HEK293 (cell line): ENCODE data around the gene PRR13.

ENCODE experiments used
- CTCF ChIA-PET: fragments of 350-600 bp; formaldehyde crosslinking; extraction: SDS; loops from one replicate; lab custom pipeline; 2021; ENCODE audit warnings: antibody characterized with exemption; lab: Yijun Ruan, JAX
- POLR2A ChIA-PET: fragments of 300-600 bp; formaldehyde crosslinking; extraction: SDS; loops from one replicate; lab custom pipeline; 2020; ENCODE audit warnings: antibody characterized with exemption, inconsistent platforms; lab: Yijun Ruan, JAX
- H3K27ac ChIP-seq: fragments of 200-500 bp; sonication (Bioruptor generic); 2 replicates; pipeline ENCODE4 v1.5.1; 2014; ENCODE audit warnings: low read depth, low read length, control low read depth, inconsistent platforms; ENCODE audit errors: extremely low read depth
- H3K36me3 ChIP-seq, 2 experiments: fragments of 200-500 bp in 1 of 2; sonication (Bioruptor generic) in 1 of 2; 1 replicate in 1 of 2; 2 replicates in 1 of 2; pipeline ENCODE4 v1.5.1; 2014 to 2017; ENCODE audit warnings: inconsistent platforms in 2 of 2, low read length in 2 of 2; ENCODE audit not compliant: control insufficient read depth in 2 of 2, insufficient read depth in 1 of 2
- H3K4me1 ChIP-seq: fragments of 200-500 bp; sonication (Bioruptor generic); 2 replicates; pipeline ENCODE4 v1.5.1; 2014; ENCODE audit warnings: mild to moderate bottlenecking, low read length, inconsistent platforms; ENCODE audit not compliant: control insufficient read depth, insufficient read depth
- H3K4me3 ChIP-seq: 2 replicates; pipeline ENCODE4 v1.5.1; 2011; ENCODE audit warnings: low read depth, mild to moderate bottlenecking, control low read depth, low read length, moderate library complexity
- H3K9me3 ChIP-seq: fragments of 200-500 bp; sonication (Bioruptor generic); 2 replicates; pipeline ENCODE4 v1.5.1; 2014; ENCODE audit warnings: low read depth, low read length, inconsistent platforms; ENCODE audit not compliant: control insufficient read depth, insufficient read depth
- SP7 ChIP-seq: fragments of 450-650 bp; formaldehyde crosslinking; IDR thresholded peaks from 2 replicates; pipeline ENCODE4 v1.5.1; 2016; ENCODE audit warnings: missing biosample characterization, missing genetic modification characterization
- YY1 ChIP-seq: fragments of 450-650 bp; formaldehyde crosslinking; IDR thresholded peaks from 2 replicates; pipeline ENCODE4 v1.5.1; 2018; ENCODE audit warnings: missing biosample characterization, missing genetic modification characterization
- ZBTB48 ChIP-seq: fragments of 450-650 bp; formaldehyde crosslinking; IDR thresholded peaks from 2 replicates; pipeline ENCODE4 v1.5.1; 2016; ENCODE audit warnings: missing biosample characterization, missing genetic modification characterization
- ZNF140 ChIP-seq: fragments of 450-650 bp; formaldehyde crosslinking; IDR thresholded peaks from 2 replicates; pipeline ENCODE4 v1.5.1; 2016; ENCODE audit warnings: missing biosample characterization, missing genetic modification characterization
- ZNF341 ChIP-seq: fragments of 450-650 bp; formaldehyde crosslinking; IDR thresholded peaks from 2 replicates; pipeline ENCODE4; 2016; ENCODE audit warnings: low read depth, missing biosample characterization, missing genetic modification characterization
- ZNF354C ChIP-seq: fragments of 450-650 bp; formaldehyde crosslinking; IDR thresholded peaks from 2 replicates; pipeline ENCODE4 v1.5.1; 2016; ENCODE audit warnings: missing biosample characterization, missing genetic modification characterization, low read depth, borderline replicate concordance
- ZNF366 ChIP-seq: fragments of 450-650 bp; formaldehyde crosslinking; conservative IDR thresholded peaks from 2 replicates; pipeline ENCODE4 v1.5.1; 2016; ENCODE audit warnings: missing biosample characterization, missing genetic modification characterization
- ZNF501 ChIP-seq: fragments of 450-650 bp; formaldehyde crosslinking; IDR thresholded peaks from 2 replicates; pipeline ENCODE4 v1.5.1; 2016; ENCODE audit warnings: missing biosample characterization, missing genetic modification characterization
- ZNF549 ChIP-seq: fragments of 450-650 bp; IDR thresholded peaks from 2 replicates; pipeline ENCODE4 v1.5.1; 2018; ENCODE audit warnings: missing biosample characterization, missing genetic modification characterization, mild to moderate bottlenecking, inconsistent platforms, moderate library complexity
- ZNF600 ChIP-seq: fragments of 450-650 bp; formaldehyde crosslinking; IDR thresholded peaks from 2 replicates; pipeline ENCODE4 v1.5.1; 2016; ENCODE audit warnings: missing biosample characterization, missing genetic modification characterization
- ZNF660 ChIP-seq: fragments of 450-650 bp; IDR thresholded peaks from 2 replicates; pipeline ENCODE4 v1.5.1; 2018; ENCODE audit warnings: missing biosample characterization, mild to moderate bottlenecking, missing genetic modification characterization
- ZNF677 ChIP-seq: fragments of 450-650 bp; IDR thresholded peaks from 2 replicates; pipeline ENCODE4 v1.5.0; 2018; ENCODE audit warnings: missing biosample characterization, mild to moderate bottlenecking, missing genetic modification characterization, moderate library complexity
- ZNF76 ChIP-seq: fragments of 450-650 bp; formaldehyde crosslinking; IDR thresholded peaks from 2 replicates; pipeline ENCODE4; 2016; ENCODE audit warnings: low read depth, missing biosample characterization, missing genetic modification characterization, borderline replicate concordance
- ZSCAN30 ChIP-seq: fragments of 450-650 bp; IDR thresholded peaks from 2 replicates; pipeline ENCODE4 v1.5.1; 2018; ENCODE audit warnings: missing biosample characterization, mild to moderate bottlenecking, missing genetic modification characterization, moderate library complexity
- TF ChIP-seq, protein P1 (sequence below): fragments of 450-650 bp; formaldehyde crosslinking; IDR thresholded peaks from 2 replicates; pipeline ENCODE4 v1.5.1; 2016; ENCODE audit warnings: missing biosample characterization, missing genetic modification characterization
- TF ChIP-seq, protein P2 (sequence below): fragments of 450-650 bp; formaldehyde crosslinking; IDR thresholded peaks from 2 replicates; pipeline ENCODE4 v1.5.1; 2017; ENCODE audit warnings: missing biosample characterization, missing genetic modification characterization
- TF ChIP-seq, protein P3 (sequence below): fragments of 450-650 bp; formaldehyde crosslinking; conservative IDR thresholded peaks from 2 replicates; pipeline ENCODE4 v1.5.1; 2016; ENCODE audit warnings: low read depth, missing biosample characterization, missing genetic modification characterization
- TF ChIP-seq, protein P4 (sequence below): sonication (generic); formaldehyde crosslinking; IDR thresholded peaks from 2 replicates; pipeline ENCODE4 v1.8.1; 2022; ENCODE audit warnings: mild to moderate bottlenecking, moderate library complexity, missing genetic modification reagents
- TF ChIP-seq, protein P5 (sequence below): fragments of 450-650 bp; formaldehyde crosslinking; conservative IDR thresholded peaks from 2 replicates; pipeline ENCODE4 v1.5.1; 2016; ENCODE audit warnings: low read depth, missing biosample characterization, missing genetic modification characterization
- TF ChIP-seq, protein P6 (sequence below): fragments of 450-650 bp; formaldehyde crosslinking; IDR thresholded peaks from 2 replicates; pipeline ENCODE4 v1.5.1; 2017; ENCODE audit warnings: missing biosample characterization, missing genetic modification characterization

PRR13 gene, protein sequence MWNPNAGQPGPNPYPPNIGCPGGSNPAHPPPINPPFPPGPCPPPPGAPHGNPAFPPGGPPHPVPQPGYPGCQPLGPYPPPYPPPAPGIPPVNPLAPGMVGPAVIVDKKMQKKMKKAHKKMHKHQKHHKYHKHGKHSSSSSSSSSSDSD

DNA sequence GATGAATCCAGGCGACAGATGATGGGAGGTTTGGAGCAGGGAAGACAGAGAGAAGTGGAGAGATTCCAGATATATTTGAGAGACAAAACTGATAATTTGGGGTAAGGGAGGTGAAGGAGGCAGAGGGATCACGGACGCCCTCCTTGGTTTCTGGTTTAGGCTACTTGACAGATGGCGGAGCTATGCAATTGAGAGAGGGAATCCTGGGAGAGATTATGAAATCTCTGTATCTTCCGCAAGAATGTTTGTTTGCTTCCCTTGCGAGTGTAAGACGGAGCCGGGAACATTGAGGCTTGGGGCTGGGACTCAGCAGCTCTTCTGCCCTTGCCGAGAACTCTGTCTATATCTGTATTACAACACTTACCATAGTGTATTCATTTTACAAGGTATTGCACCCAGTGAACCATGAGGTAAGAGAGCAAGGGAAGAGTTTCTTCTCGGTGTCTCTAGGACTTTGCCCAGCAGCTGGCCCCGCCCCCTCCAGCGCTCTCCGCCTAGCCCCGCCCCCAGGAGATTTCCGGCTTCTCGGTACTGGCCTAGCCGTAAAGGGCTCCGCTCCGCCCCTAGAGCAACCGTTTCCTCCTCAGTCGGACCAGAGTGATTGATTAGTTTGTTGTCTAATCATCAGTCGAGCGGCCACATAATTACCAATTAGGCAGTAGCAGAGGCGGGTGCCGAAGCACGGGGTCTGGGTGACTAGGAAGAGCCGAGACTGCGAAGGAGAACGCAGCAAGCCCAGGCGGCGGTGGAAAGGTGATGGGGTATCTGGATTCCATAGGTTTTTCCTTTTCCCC, at the start of gene PRR13:
TSS of gene PRR13 (plus strand) at position 695 of the 794 bp plus-strand sequence. CDS start 981 bp downstream, outside the sequence.
- CTCF ChIA-PET, result interaction anchor here (0.8 to 2.5 kb wide), 4 partner anchors 8 to 120 kb away, joined by 3 to 18 read pairs (median 4); partner anchors contain the start of gene AAAS
- Histone ChIP-seq H3K4me3 (peak within 1 kb of the TSS; percentile 61), H3K27ac (peak within 1 kb of the TSS; percentile 79), H3K36me3 (peaks cover 22 to 24% of the 10 kb centered on the region in 2 experiments; a peak in 2 of 3 replicates), H3K4me1 (0 out of 2 replicates have a peak, but pooled peaks cover 2% of the 10 kb centered on the region), H3K9me3 (no peaks in the 10 kb centered on the region)
- POLR2A ChIA-PET, result interaction anchor here (0.6 to 1.6 kb wide), 19 partner anchors 9 to 146 kb away, joined by 3 to 15 read pairs (median 4); partner anchors contain the start of genes AAAS, PFDN5, SP1 and TARBP2
- TF ChIP-seq ZNF76 (tag by site-specific recombination), result peak; percentile 84
- TF ChIP-seq, protein P1, sequence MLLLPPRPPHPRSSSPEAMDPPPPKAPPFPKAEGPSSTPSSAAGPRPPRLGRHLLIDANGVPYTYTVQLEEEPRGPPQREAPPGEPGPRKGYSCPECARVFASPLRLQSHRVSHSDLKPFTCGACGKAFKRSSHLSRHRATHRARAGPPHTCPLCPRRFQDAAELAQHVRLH (tag by site-specific recombination), result 0 out of 2 replicates have a peak, but pooled peaks have one; percentile 25
- peak; percentile 70 for TF ChIP-seq ZNF341 (tag by site-specific recombination)
- TF ChIP-seq YY1, result peak; percentile 93; the same call in 1 of the 2 replicates
- TF ChIP-seq ZNF600 (tag by site-specific recombination), result 0 out of 2 replicates have a peak, but pooled peaks have one; percentile 38
- TF ChIP-seq ZNF501, result peak; percentile 54; the same call in 1 of the 2 replicates
- peak; percentile 55; the same call in 1 of the 2 replicates for TF ChIP-seq ZBTB48 (tag by site-specific recombination)
- TF ChIP-seq, protein P2, sequence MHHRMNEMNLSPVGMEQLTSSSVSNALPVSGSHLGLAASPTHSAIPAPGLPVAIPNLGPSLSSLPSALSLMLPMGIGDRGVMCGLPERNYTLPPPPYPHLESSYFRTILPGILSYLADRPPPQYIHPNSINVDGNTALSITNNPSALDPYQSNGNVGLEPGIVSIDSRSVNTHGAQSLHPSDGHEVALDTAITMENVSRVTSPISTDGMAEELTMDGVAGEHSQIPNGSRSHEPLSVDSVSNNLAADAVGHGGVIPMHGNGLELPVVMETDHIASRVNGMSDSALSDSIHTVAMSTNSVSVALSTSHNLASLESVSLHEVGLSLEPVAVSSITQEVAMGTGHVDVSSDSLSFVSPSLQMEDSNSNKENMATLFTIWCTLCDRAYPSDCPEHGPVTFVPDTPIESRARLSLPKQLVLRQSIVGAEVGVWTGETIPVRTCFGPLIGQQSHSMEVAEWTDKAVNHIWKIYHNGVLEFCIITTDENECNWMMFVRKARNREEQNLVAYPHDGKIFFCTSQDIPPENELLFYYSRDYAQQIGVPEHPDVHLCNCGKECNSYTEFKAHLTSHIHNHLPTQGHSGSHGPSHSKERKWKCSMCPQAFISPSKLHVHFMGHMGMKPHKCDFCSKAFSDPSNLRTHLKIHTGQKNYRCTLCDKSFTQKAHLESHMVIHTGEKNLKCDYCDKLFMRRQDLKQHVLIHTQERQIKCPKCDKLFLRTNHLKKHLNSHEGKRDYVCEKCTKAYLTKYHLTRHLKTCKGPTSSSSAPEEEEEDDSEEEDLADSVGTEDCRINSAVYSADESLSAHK (tag by site-specific recombination), result peak; percentile 59; the same call in 1 of the 2 replicates
- TF ChIP-seq, protein P3, sequence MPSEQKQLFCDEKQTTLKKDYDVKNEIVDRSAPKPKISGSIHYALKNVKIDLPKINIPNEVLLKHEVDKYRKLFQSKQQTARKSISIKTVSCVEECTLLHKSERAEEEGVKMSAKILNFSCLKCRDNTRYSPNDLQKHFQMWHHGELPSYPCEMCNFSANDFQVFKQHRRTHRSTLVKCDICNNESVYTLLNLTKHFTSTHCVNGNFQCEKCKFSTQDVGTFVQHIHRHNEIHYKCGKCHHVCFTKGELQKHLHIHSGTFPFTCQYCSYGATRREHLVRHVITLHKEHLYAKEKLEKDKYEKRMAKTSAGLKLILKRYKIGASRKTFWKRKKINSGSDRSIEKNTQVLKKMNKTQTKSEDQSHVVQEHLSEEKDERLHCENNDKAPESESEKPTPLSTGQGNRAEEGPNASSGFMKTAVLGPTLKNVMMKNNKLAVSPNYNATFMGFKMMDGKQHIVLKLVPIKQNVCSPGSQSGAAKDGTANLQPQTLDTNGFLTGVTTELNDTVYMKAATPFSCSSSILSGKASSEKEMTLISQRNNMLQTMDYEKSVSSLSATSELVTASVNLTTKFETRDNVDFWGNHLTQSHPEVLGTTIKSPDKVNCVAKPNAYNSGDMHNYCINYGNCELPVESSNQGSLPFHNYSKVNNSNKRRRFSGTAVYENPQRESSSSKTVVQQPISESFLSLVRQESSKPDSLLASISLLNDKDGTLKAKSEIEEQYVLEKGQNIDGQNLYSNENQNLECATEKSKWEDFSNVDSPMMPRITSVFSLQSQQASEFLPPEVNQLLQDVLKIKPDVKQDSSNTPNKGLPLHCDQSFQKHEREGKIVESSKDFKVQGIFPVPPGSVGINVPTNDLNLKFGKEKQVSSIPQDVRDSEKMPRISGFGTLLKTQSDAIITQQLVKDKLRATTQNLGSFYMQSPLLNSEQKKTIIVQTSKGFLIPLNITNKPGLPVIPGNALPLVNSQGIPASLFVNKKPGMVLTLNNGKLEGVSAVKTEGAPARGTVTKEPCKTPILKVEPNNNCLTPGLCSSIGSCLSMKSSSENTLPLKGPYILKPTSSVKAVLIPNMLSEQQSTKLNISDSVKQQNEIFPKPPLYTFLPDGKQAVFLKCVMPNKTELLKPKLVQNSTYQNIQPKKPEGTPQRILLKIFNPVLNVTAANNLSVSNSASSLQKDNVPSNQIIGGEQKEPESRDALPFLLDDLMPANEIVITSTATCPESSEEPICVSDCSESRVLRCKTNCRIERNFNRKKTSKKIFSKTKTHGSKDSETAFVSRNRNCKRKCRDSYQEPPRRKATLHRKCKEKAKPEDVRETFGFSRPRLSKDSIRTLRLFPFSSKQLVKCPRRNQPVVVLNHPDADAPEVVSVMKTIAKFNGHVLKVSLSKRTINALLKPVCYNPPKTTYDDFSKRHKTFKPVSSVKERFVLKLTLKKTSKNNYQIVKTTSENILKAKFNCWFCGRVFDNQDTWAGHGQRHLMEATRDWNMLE, result 0 out of 2 replicates have a peak, but pooled peaks have one; percentile 48
- TF ChIP-seq, protein P4, sequence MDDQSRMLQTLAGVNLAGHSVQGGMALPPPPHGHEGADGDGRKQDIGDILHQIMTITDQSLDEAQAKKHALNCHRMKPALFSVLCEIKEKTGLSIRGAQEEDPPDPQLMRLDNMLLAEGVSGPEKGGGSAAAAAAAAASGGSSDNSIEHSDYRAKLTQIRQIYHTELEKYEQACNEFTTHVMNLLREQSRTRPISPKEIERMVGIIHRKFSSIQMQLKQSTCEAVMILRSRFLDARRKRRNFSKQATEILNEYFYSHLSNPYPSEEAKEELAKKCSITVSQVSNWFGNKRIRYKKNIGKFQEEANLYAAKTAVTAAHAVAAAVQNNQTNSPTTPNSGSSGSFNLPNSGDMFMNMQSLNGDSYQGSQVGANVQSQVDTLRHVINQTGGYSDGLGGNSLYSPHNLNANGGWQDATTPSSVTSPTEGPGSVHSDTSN, result 0 out of 2 replicates have a peak, but pooled peaks have one; percentile 54
- TF ChIP-seq ZNF140 (tag by site-specific recombination), result no peak
- no peak for TF ChIP-seq ZNF549 (tag by site-specific recombination)
- 0 out of 2 replicates have a peak, but pooled peaks have one; percentile 35 for TF ChIP-seq ZNF677 (tag by site-specific recombination)
- TF ChIP-seq ZNF660 (tag by site-specific recombination), result peak; percentile 78
- 0 out of 2 replicates have a peak, but pooled peaks have one; percentile 60 for TF ChIP-seq ZSCAN30 (tag by site-specific recombination)
- TF ChIP-seq SP7 (tag by site-specific recombination), result peak; percentile 50; the same call in 1 of the 2 replicates
- TF ChIP-seq ZNF354C (tag by site-specific recombination), result no peak
- TF ChIP-seq, protein P5, sequence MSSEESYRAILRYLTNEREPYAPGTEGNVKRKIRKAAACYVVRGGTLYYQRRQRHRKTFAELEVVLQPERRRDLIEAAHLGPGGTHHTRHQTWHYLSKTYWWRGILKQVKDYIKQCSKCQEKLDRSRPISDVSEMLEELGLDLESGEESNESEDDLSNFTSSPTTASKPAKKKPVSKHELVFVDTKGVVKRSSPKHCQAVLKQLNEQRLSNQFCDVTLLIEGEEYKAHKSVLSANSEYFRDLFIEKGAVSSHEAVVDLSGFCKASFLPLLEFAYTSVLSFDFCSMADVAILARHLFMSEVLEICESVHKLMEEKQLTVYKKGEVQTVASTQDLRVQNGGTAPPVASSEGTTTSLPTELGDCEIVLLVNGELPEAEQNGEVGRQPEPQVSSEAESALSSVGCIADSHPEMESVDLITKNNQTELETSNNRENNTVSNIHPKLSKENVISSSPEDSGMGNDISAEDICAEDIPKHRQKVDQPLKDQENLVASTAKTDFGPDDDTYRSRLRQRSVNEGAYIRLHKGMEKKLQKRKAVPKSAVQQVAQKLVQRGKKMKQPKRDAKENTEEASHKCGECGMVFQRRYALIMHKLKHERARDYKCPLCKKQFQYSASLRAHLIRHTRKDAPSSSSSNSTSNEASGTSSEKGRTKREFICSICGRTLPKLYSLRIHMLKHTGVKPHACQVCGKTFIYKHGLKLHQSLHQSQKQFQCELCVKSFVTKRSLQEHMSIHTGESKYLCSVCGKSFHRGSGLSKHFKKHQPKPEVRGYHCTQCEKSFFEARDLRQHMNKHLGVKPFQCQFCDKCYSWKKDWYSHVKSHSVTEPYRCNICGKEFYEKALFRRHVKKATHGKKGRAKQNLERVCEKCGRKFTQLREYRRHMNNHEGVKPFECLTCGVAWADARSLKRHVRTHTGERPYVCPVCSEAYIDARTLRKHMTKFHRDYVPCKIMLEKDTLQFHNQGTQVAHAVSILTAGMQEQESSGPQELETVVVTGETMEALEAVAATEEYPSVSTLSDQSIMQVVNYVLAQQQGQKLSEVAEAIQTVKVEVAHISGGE (tag by site-specific recombination), result no peak
- TF ChIP-seq, protein P6, sequence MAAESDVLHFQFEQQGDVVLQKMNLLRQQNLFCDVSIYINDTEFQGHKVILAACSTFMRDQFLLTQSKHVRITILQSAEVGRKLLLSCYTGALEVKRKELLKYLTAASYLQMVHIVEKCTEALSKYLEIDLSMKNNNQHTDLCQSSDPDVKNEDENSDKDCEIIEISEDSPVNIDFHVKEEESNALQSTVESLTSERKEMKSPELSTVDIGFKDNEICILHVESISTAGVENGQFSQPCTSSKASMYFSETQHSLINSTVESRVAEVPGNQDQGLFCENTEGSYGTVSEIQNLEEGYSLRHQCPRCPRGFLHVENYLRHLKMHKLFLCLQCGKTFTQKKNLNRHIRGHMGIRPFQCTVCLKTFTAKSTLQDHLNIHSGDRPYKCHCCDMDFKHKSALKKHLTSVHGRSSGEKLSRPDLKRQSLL (tag by site-specific recombination), result peak; percentile 75
- peak; percentile 96 for TF ChIP-seq ZNF366 (tag by site-specific recombination)
